ENCODE data around the gene TUBA1B.

Gene TUBA1B

GRCh38 chr12:49089821-49090773 lies 41.1 kb downstream of the TUBA1B start:
- DNase-seq, result no peak

- DNase-seq, result no peak
Measured at GRCh38 chr12:49088932-49089330, 42.3 kb downstream of the TUBA1B start.

- DNase-seq, result peak; percentile 37 to 82
Measured at GRCh38 chr12:49088150-49088931, 42.9 kb downstream of the TUBA1B start.

- no peak for DNase-seq
Measured at GRCh38 chr12:49086116-49086515, 45.1 kb downstream of the TUBA1B start.

GRCh38 chr12:49084438-49084837 lies 46.8 kb downstream of the TUBA1B start:
- no peak for DNase-seq

- DNase-seq, result no peak
Measured at GRCh38 chr12:49079793-49080192, 51.4 kb downstream of the TUBA1B start.

Data from NCI-H187 (cell line).